Kidney (tissue), 14 donors: ENCODE results near the gene AGRN. TPM values are rescaled to one million over a fixed set of nuclear protein-coding genes. Genes with fewer than 3 reads are reported as not detected.
A peak's percentile ranks its signal among the peaks of the same experiment; 100 is the strongest.

Source experiments
- DNase-seq, 5 donors: peaks; one replicate each; pipeline ENCODE4 v3.0.0-alpha.2; 2013 to 2020
- FAIRE-seq: peaks from 2 replicates; lab custom pipeline; 2012; peaks lifted over from hg19 to GRCh38; lab: Jason Lieb, UNC
- H3K27ac ChIP-seq, 2 donors: one replicate each; pipeline ENCODE4 v1.7.0; 2013; ENCODE audit warnings: low read depth in 2 of 2, low read length in 2 of 2, inconsistent platforms in 1 of 2
- H3K27me3 ChIP-seq: one replicate; pipeline ENCODE4 v1.7.1; 2013; ENCODE audit warnings: low read length, inconsistent platforms; ENCODE audit not compliant: control insufficient read depth, insufficient read depth
- H3K36me3 ChIP-seq, 3 donors: one replicate each; pipeline versions ENCODE4 v1.7.0 to v1.7.1; 2013; ENCODE audit warnings: low read length in 3 of 3, control low read depth in 1 of 3, inconsistent platforms in 1 of 3; ENCODE audit not compliant: insufficient read depth in 3 of 3, control insufficient read depth in 2 of 3
- H3K4me1 ChIP-seq, 3 donors: one replicate each; pipeline versions ENCODE4 v1.7.0 to v1.7.1; 2013; ENCODE audit warnings: low read length in 3 of 3, inconsistent platforms in 1 of 3, low read depth in 1 of 3; ENCODE audit not compliant: control insufficient read depth in 2 of 3, insufficient read depth in 2 of 3
- H3K4me3 ChIP-seq, 3 donors: one replicate each; pipeline versions ENCODE4 v1.7.0 to v1.8.1; 2013; ENCODE audit warnings: low read length in 3 of 3, control low read depth in 1 of 3, inconsistent platforms in 1 of 3
- H3K9ac ChIP-seq, 3 donors: one replicate each; pipeline versions ENCODE4 v1.7.0 to v1.7.1; 2013; ENCODE audit warnings: low read length in 3 of 3, control low read depth in 1 of 3, inconsistent platforms in 1 of 3
- H3K9me3 ChIP-seq, 3 donors: one replicate each; pipeline versions ENCODE4 v1.7.0 to v1.7.1; 2013; ENCODE audit warnings: low read length in 3 of 3, control low read depth in 1 of 3, inconsistent platforms in 1 of 3; ENCODE audit not compliant: control insufficient read depth in 2 of 3, insufficient read depth in 1 of 3
- intact Hi-C: fragments of 100-400 bp; cut with DNase I; formaldehyde crosslinking; loops from one replicate; pipeline ENCODE4 v1.11.1; 2022
- polyA plus RNA-seq: library from polyadenylated mRNA; stranded (reverse); fragments of 350-450 nt; fragmentation: Illumina TruSeq; extraction: RNeasy Lipid Tissue Mini Kit (QIAGEN cat#74804); gene quantifications from one replicate; pipeline ENCODE4 v1.2.3, GENCODE V29; 2014; ENCODE audit warnings: low read depth, low replicate concordance; ENCODE audit not compliant: insufficient read depth
- total RNA-seq: library from RNA; stranded (reverse); fragmentation: NEBNext Ultra II Directional; extraction: Animal tissue kit (Norgen Biotek cat#: 25700); gene quantifications from one replicate; pipeline ENCODE4 v1.2.1, GENCODE V29; 2021
- TF ChIP-seq, protein P1 (sequence below): IDR thresholded peaks from 3 replicates; pipeline ENCODE4 v1.5.1; 2012; ENCODE audit warnings: mild to moderate bottlenecking, moderate library complexity, borderline replicate concordance; ENCODE audit not compliant: insufficient read depth; ENCODE audit errors: extremely low read depth
- donor health status: control.
- donor health status: control.
- donor health status: control.
- donor health status: control.
- donor health status: control.
- donor health status: DM: yes; HTN: yes; CAD: no.
- donor health status: Normal renal cell carcinoma (clear cell type).

The AGRN gene
- total and polyA plus RNA-seq, 2 donors from 2014 or later: 78.5 to 261 TPM

DNA sequence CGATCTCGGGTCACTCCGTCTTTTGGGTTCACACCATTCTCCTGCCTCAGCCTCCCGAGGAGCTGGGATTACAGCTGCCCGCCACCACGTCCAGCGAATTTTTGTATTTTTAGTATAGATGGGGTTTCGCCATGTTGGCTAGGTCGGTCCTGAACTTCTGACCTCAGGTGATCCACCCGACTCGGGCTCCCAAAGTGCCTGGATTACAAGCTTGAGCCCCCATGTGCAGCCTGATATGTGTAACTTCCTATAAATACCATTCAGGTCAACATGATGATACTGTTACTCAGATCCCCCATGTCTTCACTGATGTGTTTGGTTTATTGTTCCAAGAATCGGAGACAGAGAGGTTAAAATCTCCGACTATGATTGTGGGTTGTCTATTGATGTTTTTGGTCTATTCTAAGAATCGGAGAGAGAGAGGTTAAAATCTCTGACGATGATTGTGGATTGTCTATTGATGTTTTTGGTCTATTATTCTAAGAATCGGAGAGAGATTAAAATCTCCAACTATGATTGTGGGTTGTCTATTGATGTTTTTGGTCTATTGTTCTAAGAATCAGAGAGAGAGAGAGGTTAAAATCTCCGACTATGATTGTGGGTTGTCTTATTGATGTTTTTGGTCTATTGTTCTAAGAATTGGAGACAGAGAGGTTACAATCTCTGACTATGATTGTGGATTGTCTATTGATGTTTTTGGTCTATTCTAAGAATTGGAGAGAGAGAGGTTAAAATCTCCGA is 78.9 kb downstream of the AGRN start:
- no peaks in the 10 kb centered on the region for H3K36me3 ChIP-seq
- DNase-seq: peak in 1 of 5 donors; percentile 3
- TF ChIP-seq, protein P1, sequence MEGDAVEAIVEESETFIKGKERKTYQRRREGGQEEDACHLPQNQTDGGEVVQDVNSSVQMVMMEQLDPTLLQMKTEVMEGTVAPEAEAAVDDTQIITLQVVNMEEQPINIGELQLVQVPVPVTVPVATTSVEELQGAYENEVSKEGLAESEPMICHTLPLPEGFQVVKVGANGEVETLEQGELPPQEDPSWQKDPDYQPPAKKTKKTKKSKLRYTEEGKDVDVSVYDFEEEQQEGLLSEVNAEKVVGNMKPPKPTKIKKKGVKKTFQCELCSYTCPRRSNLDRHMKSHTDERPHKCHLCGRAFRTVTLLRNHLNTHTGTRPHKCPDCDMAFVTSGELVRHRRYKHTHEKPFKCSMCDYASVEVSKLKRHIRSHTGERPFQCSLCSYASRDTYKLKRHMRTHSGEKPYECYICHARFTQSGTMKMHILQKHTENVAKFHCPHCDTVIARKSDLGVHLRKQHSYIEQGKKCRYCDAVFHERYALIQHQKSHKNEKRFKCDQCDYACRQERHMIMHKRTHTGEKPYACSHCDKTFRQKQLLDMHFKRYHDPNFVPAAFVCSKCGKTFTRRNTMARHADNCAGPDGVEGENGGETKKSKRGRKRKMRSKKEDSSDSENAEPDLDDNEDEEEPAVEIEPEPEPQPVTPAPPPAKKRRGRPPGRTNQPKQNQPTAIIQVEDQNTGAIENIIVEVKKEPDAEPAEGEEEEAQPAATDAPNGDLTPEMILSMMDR: no peak
- H3K4me1 ChIP-seq: no peaks in the 10 kb centered on the region
- no peak overlapping the region for H3K9ac ChIP-seq
- H3K27me3 ChIP-seq: no peaks in the 10 kb centered on the region
- peaks cover 0 to 3% (median 0%) of the 10 kb centered on the region in 3 donors for H3K9me3 ChIP-seq
- H3K27ac ChIP-seq: no peak overlapping the region
- no peak overlapping the region for H3K4me3 ChIP-seq
- intact Hi-C loops: no loop called here
- no peak for FAIRE-seq

DNA sequence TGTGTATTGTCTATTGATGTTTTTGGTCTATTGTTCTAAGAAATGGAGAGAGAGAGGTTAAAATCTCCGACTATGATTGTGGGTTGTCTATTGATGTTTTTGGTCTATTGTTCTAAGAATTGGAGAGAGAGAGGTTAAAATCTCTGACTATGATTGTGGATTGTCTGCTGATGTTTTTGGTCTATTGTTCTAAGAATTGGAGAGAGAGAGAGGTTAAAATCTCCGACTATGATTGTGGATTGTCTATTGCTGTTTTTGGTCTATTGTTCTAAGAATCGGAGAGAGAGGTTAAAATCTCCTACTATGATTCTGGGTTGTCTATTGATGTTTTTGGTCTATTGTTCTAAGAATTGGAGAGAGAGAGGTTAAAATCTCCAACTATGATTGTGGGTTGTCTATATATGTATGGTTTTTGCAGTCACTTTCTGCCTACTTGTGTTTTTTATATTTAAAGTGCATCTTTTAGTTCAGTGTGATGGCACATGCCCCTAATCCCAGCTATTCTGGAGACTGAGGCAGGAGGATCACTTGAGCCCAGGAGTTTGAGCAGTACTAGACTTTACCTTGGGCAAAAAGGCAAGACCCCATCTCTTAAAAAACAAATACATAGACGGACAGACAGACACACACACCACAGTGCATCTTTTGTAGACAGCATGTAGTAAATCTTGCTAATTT is 79.7 kb downstream of the AGRN start:
- H3K9me3 ChIP-seq: peaks cover 0 to 3% (median 0%) of the 10 kb centered on the region in 3 donors
- H3K36me3 ChIP-seq: no peaks in the 10 kb centered on the region
- H3K9ac ChIP-seq: no peak overlapping the region
- H3K4me1 ChIP-seq: no peaks in the 10 kb centered on the region
- intact Hi-C loops: no loop called here
- TF ChIP-seq, protein P1: no peak
- no peak overlapping the region for H3K4me3 ChIP-seq
- FAIRE-seq (peak; percentile 32), DNase-seq (no peak)
- H3K27me3 ChIP-seq: no peaks in the 10 kb centered on the region
- no peak overlapping the region for H3K27ac ChIP-seq

DNA sequence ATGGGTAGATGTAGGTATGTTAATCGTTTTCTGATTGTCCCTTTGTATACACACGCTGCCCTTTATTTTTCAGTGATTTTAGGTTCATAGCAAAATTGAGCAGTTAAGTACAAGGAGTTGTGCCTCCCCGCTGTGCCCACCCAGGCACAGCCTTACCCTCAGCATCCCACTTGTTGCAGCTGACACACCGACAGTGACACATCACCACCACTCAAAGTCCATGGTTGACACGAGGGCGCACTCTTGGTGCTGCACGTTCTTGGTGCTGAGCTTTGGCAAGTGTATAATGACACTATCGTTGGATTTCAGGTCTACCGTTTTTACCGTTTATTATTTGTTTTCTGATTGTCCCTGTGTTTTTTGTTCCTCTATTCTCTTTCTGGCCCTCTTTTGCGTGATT is 80.4 kb downstream of the AGRN start:
- Histone ChIP-seq H3K4me3 (no peak overlapping the region), H3K36me3 (no peaks in the 10 kb centered on the region), H3K9me3 (peaks cover 0 to 3% (median 0%) of the 10 kb centered on the region in 3 donors), H3K4me1 (no peaks in the 10 kb centered on the region), H3K27me3 (no peaks in the 10 kb centered on the region), H3K27ac (no peak overlapping the region), H3K9ac (no peak overlapping the region)
- intact Hi-C loops: no loop called here
- DNase-seq: peak in 1 of 5 donors; percentile 13
- FAIRE-seq: no peak
- TF ChIP-seq, protein P1: no peak
